Stimulated activated CD4-positive, alpha-beta T cell treated with anti-CD3 and anti-CD28 coated beads, Interleukin-4, amount 100 ng/mL, for 24 hours (primary cell): ENCODE data around the gene PRPF8.
"Not testable (repeated sequence)": the region's sequence is repeated elsewhere in the genome, so short reads cannot be mapped to it uniquely, and the experiment has no call there.

Experiments used
- DNase-seq: peaks from one replicate; pipeline ENCODE4 v3.0.0-alpha.2; 2020

The PRPF8 gene

GRCh38 chr17:1684378-1685189 is at the start of gene PRPF8:
PRPF8 (minus strand) TSS chr17:1684867; CDS start chr17:1684571, 296 bp downstream.
- peak; percentile 99 for DNase-seq

GRCh38 chr17:1733759-1734158 is 49.1 kb upstream of the PRPF8 start:
- no peak for DNase-seq

- DNase-seq = no peak
Observed at GRCh38 chr17:1732833-1733321, 48.2 kb upstream of the PRPF8 start.

- no peak for DNase-seq
Observed at GRCh38 chr17:1732241-1732832, 47.7 kb upstream of the PRPF8 start.

- no peak for DNase-seq
Observed at GRCh38 chr17:1731194-1731506, 46.5 kb upstream of the PRPF8 start.

GRCh38 chr17:1730326-1731193 is 45.9 kb upstream of the PRPF8 start:
- DNase-seq = no peak

GRCh38 chr17:1729966-1730325 is 45.3 kb upstream of the PRPF8 start:
- DNase-seq = no peak

- no peak for DNase-seq
Observed at GRCh38 chr17:1727876-1728630, 43.4 kb upstream of the PRPF8 start.

- no peak for DNase-seq
Observed at GRCh38 chr17:1727258-1727789, 42.7 kb upstream of the PRPF8 start.

- no peak for DNase-seq
Observed at GRCh38 chr17:1726626-1727257, 42.1 kb upstream of the PRPF8 start.

- no peak for DNase-seq
Observed at GRCh38 chr17:1725642-1726511, 41.2 kb upstream of the PRPF8 start.

- no peak for DNase-seq
Observed at GRCh38 chr17:1724869-1725641, 40.4 kb upstream of the PRPF8 start.

GRCh38 chr17:1724351-1724868 is 39.7 kb upstream of the PRPF8 start, which contains the start of gene WDR81:
WDR81 (plus strand) TSS chr17:1724704; CDS start chr17:1724960, 256 bp downstream.
- peak; percentile 89 for DNase-seq

GRCh38 chr17:1722022-1722421 is 37.4 kb upstream of the PRPF8 start:
- not testable (repeated sequence) for DNase-seq

- peak; percentile 77 for DNase-seq
Observed at GRCh38 chr17:1720856-1721386, 36.3 kb upstream of the PRPF8 start.

- DNase-seq = no peak
Observed at GRCh38 chr17:1718362-1719165, 33.9 kb upstream of the PRPF8 start.

- DNase-seq = peak; percentile 93
Observed at GRCh38 chr17:1716912-1717695, 32.4 kb upstream of the PRPF8 start.
